Measurements from ENCODE around the gene SEPHS1. TPM values are rescaled to one million over a fixed set of nuclear protein-coding genes. Genes with fewer than 3 reads are reported as not detected.

The SEPHS1 gene
- total RNA-seq, 1 donor from 2014 or later: 25.1 TPM

GRCh38 chr10:13347043-13347499, 1.0 kb downstream of the SEPHS1 start:
- H3K36me3 ChIP-seq (ENCODE audit: control insufficient read depth in 3 of 3, insufficient read depth in 3 of 3, low read length in 3 of 3): peaks cover 0 to 4% (median 0%) of the 10 kb centered on the region in 3 donors
- peak overlapping the region; percentile 91 for H3K27ac ChIP-seq (ENCODE audit: low read depth, low read length)
- peak overlapping the region; percentile 81 to 88 (median 84) for H3K9ac ChIP-seq (ENCODE audit: low read depth in 1 of 3, low read length in 3 of 3)
- H3K9me3 ChIP-seq (ENCODE audit: control insufficient read depth in 3 of 3, low read length in 3 of 3): no peaks in the 10 kb centered on the region
- peak overlapping the region; percentile 76 to 83 (median 77) for H3K4me3 ChIP-seq (ENCODE audit: low read length in 3 of 3)
- peaks cover 12 to 31% (median 29%) of the 10 kb centered on the region in 3 donors for H3K4me1 ChIP-seq (ENCODE audit: control insufficient read depth in 3 of 3, insufficient read depth in 3 of 3, low read length in 3 of 3)
- H3K27me3 ChIP-seq (ENCODE audit: control insufficient read depth in 3 of 3, insufficient read depth in 3 of 3, low read length in 3 of 3): peaks cover under 1 to 10% (median 10%) of the 10 kb centered on the region in 3 donors

DNA sequence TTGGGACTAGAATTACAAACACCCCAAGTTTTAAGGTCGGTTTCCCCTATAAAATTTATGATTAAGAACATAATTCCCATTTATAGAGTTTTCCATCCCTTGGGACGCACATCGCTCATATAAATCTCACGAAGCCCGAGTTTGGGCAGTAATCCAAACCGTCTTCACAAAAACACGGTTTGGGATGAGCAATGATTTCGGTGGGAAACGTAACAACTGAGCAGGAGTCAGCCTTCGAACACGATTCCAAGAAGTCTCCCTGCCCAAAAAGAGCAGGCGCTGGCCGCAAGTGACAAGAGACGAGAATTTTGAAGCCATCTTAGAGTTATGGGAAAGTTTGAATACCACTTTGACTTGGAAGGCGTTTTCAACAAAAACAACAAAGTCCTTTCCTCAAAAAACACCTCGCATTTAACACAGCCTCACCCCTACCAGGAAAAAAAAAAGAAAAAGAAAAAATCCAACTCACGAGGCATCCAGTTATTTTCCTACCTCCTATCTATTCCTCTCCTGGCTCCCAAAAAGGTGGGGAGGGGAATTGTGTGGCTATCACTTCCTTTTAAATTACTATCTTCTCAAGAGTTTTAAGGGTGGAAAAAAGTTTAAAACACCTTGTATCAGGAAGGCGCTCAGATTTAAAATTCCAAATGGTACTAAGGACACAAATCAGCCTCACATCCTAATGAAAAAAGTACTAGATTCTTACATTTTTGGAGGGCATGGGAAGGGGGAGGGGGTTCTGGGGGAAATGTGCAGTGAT, 1.6 kb downstream of the SEPHS1 start:
- Histone ChIP-seq H3K27me3 (ENCODE audit: control insufficient read depth in 3 of 3, insufficient read depth in 3 of 3, low read length in 3 of 3) (peaks cover 0 to 5% (median 4%) of the 10 kb centered on the region in 3 donors), H3K9me3 (ENCODE audit: control insufficient read depth in 3 of 3, low read length in 3 of 3) (no peaks in the 10 kb centered on the region), H3K9ac (ENCODE audit: low read depth in 1 of 3, low read length in 3 of 3) (peak overlapping the region; percentile 81 to 88 (median 84)), H3K4me3 (ENCODE audit: low read length in 3 of 3) (peak overlapping the region; percentile 76 to 83 (median 77)), H3K36me3 (ENCODE audit: control insufficient read depth in 3 of 3, insufficient read depth in 3 of 3, low read length in 3 of 3) (peaks cover 0 to 4% (median 0%) of the 10 kb centered on the region in 3 donors), H3K4me1 (ENCODE audit: control insufficient read depth in 3 of 3, insufficient read depth in 3 of 3, low read length in 3 of 3) (peaks cover 12 to 31% (median 29%) of the 10 kb centered on the region in 3 donors), H3K27ac (ENCODE audit: low read depth, low read length) (peak overlapping the region; percentile 91)

DNA sequence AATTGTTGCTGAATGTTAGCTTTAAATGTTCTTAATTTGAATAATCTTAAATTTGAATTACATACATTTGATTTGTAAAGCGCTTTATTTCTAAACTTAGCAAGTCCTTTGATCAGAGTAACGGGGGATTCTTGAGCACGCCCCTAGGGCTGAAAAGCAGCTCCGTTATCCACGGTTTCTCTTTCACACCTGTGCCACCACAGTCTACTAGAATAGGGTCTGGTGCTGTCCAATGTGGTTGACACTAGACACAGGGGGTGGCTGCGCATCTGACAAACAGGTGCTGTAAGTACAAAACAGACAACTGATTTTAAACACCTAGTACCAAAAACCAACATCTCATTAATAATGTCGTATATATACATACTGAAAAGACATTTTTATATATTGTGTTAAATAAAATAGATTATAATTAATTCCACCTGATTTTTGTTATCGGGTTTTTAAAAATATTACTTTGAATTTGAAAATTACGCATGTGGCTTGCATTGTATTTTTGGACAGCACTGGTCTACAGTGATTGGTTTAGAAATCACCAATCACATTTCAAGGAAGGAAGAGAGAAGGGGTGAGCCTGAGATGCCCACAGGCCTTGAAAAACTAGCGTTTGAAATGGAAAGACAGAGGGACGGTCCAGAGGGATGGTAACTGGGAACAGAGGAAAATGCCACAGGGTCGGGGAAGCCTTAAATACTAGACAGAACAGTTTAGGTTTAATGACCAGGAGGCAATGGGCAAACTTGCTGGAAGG, 7.3 kb downstream of the SEPHS1 start:
- H3K9ac ChIP-seq (ENCODE audit: low read depth in 1 of 3, low read length in 3 of 3): peak overlapping the region in 1 of 3 donors; percentile 67
- peak overlapping the region; percentile 34 for H3K27ac ChIP-seq (ENCODE audit: low read depth, low read length)
- H3K4me1 ChIP-seq (ENCODE audit: control insufficient read depth in 3 of 3, insufficient read depth in 3 of 3, low read length in 3 of 3): peaks cover 0 to 28% (median 13%) of the 10 kb centered on the region in 3 donors
- no peaks in the 10 kb centered on the region for H3K9me3 ChIP-seq (ENCODE audit: control insufficient read depth in 3 of 3, low read length in 3 of 3)
- peaks cover 8 to 12% (median 9%) of the 10 kb centered on the region in 3 donors for H3K36me3 ChIP-seq (ENCODE audit: control insufficient read depth in 3 of 3, insufficient read depth in 3 of 3, low read length in 3 of 3)
- no peaks in the 10 kb centered on the region for H3K27me3 ChIP-seq (ENCODE audit: control insufficient read depth in 3 of 3, insufficient read depth in 3 of 3, low read length in 3 of 3)
- H3K4me3 ChIP-seq (ENCODE audit: low read length in 3 of 3): no peak overlapping the region

DNA sequence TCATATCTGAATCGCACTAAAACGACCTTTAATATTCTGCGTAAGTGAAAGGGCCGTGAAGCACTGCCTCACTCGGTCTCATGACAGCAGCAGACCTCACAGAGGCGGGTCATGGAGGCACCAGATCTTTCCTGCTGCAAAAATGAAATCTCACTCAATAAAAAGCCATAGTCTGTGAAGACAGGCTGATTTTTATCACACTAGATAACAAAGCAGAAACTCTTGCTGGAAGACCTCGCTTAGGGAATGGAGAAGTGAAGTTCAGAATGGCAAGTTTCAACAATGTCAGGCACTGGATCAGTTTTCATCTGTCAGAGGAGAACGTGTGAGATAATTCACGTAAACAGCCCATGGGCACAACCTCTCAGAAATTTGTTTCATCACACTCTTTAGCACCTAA, 8.0 kb downstream of the SEPHS1 start:
- Histone ChIP-seq H3K4me1 (ENCODE audit: control insufficient read depth in 3 of 3, insufficient read depth in 3 of 3, low read length in 3 of 3) (peaks cover 0 to 26% (median 12%) of the 10 kb centered on the region in 3 donors), H3K27ac (ENCODE audit: low read depth, low read length) (peak overlapping the region; percentile 34), H3K27me3 (ENCODE audit: control insufficient read depth in 3 of 3, insufficient read depth in 3 of 3, low read length in 3 of 3) (no peaks in the 10 kb centered on the region), H3K9me3 (ENCODE audit: control insufficient read depth in 3 of 3, low read length in 3 of 3) (no peaks in the 10 kb centered on the region), H3K36me3 (ENCODE audit: control insufficient read depth in 3 of 3, insufficient read depth in 3 of 3, low read length in 3 of 3) (peaks cover 8 to 12% (median 12%) of the 10 kb centered on the region in 3 donors), H3K4me3 (ENCODE audit: low read length in 3 of 3) (peak overlapping the region in 1 of 3 donors; percentile 7), H3K9ac (ENCODE audit: low read depth in 1 of 3, low read length in 3 of 3) (peak overlapping the region in 2 of 3 donors; percentile 39 to 67)

DNA sequence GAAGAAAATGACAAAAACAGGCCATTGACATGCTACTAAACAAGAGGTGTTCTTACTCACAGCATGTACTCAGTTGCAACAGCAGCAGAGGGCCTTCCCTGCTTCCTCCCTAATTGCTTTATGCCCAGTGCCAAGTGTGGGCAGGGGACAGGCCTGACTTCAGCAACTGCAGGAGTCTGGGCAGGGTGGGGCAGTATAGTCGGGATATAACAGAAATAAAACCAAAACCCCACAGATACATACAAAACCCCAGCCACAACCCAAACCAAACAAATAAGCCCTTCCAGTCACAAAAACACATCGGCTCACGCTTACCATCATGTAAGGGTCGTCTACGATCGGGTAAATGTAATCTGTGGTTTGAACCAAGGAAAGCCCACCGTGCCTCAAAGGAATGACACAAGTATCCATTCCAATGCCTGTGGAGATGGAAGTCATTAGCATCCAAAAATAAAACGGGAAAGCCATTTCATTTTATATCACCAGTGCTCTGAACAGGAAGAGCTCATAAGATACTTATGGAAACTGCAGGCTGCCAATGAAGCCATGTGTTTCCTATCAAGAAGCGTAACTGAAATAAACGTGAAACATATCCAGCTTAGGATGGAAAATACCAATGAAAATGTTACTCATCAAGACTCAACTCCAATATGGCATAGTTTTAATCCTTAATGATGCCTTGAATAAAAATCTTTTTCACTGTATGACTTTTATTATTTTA, 9.5 kb downstream of the SEPHS1 start:
- H3K9ac ChIP-seq (ENCODE audit: low read depth in 1 of 3, low read length in 3 of 3): no peak overlapping the region
- no peaks in the 10 kb centered on the region for H3K9me3 ChIP-seq (ENCODE audit: control insufficient read depth in 3 of 3, low read length in 3 of 3)
- H3K36me3 ChIP-seq (ENCODE audit: control insufficient read depth in 3 of 3, insufficient read depth in 3 of 3, low read length in 3 of 3): peaks cover 11 to 21% (median 19%) of the 10 kb centered on the region in 3 donors
- no peak overlapping the region for H3K4me3 ChIP-seq (ENCODE audit: low read length in 3 of 3)
- H3K27me3 ChIP-seq (ENCODE audit: control insufficient read depth in 3 of 3, insufficient read depth in 3 of 3, low read length in 3 of 3): no peaks in the 10 kb centered on the region
- peaks cover 0 to 23% (median 12%) of the 10 kb centered on the region in 3 donors for H3K4me1 ChIP-seq (ENCODE audit: control insufficient read depth in 3 of 3, insufficient read depth in 3 of 3, low read length in 3 of 3)
- no peak overlapping the region for H3K27ac ChIP-seq (ENCODE audit: low read depth, low read length)

DNA sequence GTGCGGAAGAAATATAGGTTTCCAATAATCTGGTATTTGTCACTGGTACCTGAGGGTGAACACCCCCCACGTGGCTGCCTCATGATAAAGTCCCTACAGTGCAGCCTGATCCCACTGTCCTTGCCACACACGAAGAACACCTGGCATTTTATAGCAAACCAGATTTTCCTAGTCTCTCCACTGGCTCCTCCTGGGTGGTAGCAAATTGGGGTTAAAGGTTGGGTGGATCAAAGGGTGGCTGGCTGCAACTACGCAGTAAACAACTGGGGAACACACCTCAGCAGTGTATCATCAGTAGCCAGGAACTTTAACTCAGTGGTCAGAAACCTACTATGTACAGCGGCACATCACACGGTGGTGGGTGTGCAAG, 10.3 kb downstream of the SEPHS1 start:
- Histone ChIP-seq H3K36me3 (ENCODE audit: control insufficient read depth in 3 of 3, insufficient read depth in 3 of 3, low read length in 3 of 3) (peaks cover 11 to 27% (median 18%) of the 10 kb centered on the region in 3 donors), H3K9ac (ENCODE audit: low read depth in 1 of 3, low read length in 3 of 3) (no peak overlapping the region), H3K4me3 (ENCODE audit: low read length in 3 of 3) (no peak overlapping the region), H3K9me3 (ENCODE audit: control insufficient read depth in 3 of 3, low read length in 3 of 3) (no peaks in the 10 kb centered on the region), H3K4me1 (ENCODE audit: control insufficient read depth in 3 of 3, insufficient read depth in 3 of 3, low read length in 3 of 3) (peaks cover 0 to 23% (median 12%) of the 10 kb centered on the region in 3 donors), H3K27ac (ENCODE audit: low read depth, low read length) (no peak overlapping the region), H3K27me3 (ENCODE audit: control insufficient read depth in 3 of 3, insufficient read depth in 3 of 3, low read length in 3 of 3) (no peaks in the 10 kb centered on the region)

DNA sequence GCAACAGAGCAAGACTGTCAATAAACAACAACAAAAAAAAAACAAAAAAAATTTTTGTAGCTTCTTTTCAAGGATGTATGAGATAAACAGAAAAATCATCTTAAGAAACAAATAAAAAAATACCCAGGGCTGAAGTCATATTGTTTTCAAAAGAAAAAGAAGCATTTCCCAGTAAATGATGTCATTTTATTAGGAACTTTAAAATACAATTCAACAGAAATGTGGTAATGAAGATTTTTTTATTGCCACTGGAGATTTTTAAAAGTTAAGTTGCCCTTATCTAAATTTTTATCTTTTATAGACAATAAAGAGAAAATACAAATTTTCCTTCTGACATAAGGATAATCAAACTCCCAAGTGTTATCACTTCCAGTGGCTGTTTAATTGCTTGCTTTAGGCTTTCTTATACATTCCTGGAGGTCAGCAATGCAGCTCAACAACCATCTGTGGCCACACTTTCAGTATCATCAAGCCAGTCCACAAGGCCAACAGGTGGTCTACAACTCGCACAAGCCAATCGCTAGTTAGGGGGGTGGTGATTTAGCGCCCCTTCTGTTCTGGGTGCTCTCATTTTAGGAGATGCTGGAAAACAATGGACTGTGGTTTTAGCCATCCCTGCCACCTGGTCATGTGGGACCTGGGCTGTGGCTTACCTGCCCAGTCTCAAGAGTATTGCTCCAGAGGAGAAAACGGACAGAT, 10.8 kb downstream of the SEPHS1 start:
- no peaks in the 10 kb centered on the region for H3K27me3 ChIP-seq (ENCODE audit: control insufficient read depth in 3 of 3, insufficient read depth in 3 of 3, low read length in 3 of 3)
- peaks cover 0 to 23% (median 12%) of the 10 kb centered on the region in 3 donors for H3K4me1 ChIP-seq (ENCODE audit: control insufficient read depth in 3 of 3, insufficient read depth in 3 of 3, low read length in 3 of 3)
- H3K4me3 ChIP-seq (ENCODE audit: low read length in 3 of 3): no peak overlapping the region
- H3K36me3 ChIP-seq (ENCODE audit: control insufficient read depth in 3 of 3, insufficient read depth in 3 of 3, low read length in 3 of 3): peaks cover 11 to 30% (median 20%) of the 10 kb centered on the region in 3 donors
- H3K27ac ChIP-seq (ENCODE audit: low read depth, low read length): no peak overlapping the region
- H3K9ac ChIP-seq (ENCODE audit: low read depth in 1 of 3, low read length in 3 of 3): no peak overlapping the region
- H3K9me3 ChIP-seq (ENCODE audit: control insufficient read depth in 3 of 3, low read length in 3 of 3): no peaks in the 10 kb centered on the region

DNA sequence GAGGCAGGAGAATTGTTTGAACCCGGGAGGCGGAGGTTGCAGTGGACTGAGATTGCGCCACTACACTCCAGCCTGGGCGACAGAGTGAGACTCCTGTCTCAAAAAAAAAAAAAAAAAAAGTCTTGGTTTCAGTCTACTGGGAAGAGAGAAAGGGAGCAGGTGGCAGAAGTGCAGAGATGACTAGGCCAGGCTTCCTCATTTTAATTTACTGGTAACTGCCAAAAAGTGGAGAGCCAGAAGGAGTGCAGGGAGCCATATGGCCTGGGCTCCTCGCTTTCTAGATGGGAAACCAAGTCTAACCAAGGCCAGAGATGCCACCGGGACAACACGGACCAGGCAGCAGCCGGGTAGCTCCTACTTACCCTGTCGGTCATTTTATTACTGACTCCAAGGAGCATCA, 12.2 kb downstream of the SEPHS1 start:
- peaks cover 18 to 40% (median 28%) of the 10 kb centered on the region in 3 donors for H3K36me3 ChIP-seq (ENCODE audit: control insufficient read depth in 3 of 3, insufficient read depth in 3 of 3, low read length in 3 of 3)

DNA sequence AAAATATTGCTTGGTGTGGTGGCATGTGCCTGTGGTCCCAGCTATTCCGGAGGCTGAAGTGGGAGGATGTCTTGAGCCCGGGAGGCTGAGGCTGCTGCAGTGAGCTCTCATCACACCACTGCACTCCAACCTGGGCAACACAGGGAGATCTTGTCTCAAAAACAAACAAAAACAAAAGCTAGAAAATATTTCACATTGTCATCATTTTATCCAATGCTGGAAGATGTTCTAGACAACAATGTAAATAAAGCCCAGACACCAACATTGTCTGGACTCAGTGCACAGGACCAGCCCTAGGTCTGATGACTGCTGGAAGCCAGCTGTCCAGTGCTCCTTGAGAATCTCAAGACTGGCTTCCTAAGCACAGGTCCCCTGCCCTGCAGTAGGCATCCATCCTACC, 13.5 kb downstream of the SEPHS1 start:
- peaks cover 24 to 51% (median 37%) of the 10 kb centered on the region in 3 donors for H3K36me3 ChIP-seq (ENCODE audit: control insufficient read depth in 3 of 3, insufficient read depth in 3 of 3, low read length in 3 of 3)
- H3K9me3 ChIP-seq (ENCODE audit: control insufficient read depth in 3 of 3, low read length in 3 of 3): no peaks in the 10 kb centered on the region
- no peaks in the 10 kb centered on the region for H3K27me3 ChIP-seq (ENCODE audit: control insufficient read depth in 3 of 3, insufficient read depth in 3 of 3, low read length in 3 of 3)
- no peak overlapping the region for H3K9ac ChIP-seq (ENCODE audit: low read depth in 1 of 3, low read length in 3 of 3)
- no peak overlapping the region for H3K27ac ChIP-seq (ENCODE audit: low read depth, low read length)
- peaks cover 0 to 17% (median 5%) of the 10 kb centered on the region in 3 donors for H3K4me1 ChIP-seq (ENCODE audit: control insufficient read depth in 3 of 3, insufficient read depth in 3 of 3, low read length in 3 of 3)
- H3K4me3 ChIP-seq (ENCODE audit: low read length in 3 of 3): no peak overlapping the region

More for the DNA sequence above, 12.2 kb downstream of the SEPHS1 start:
- Histone ChIP-seq H3K4me1 (ENCODE audit: control insufficient read depth in 3 of 3, insufficient read depth in 3 of 3, low read length in 3 of 3) (peaks cover 0 to 23% (median 12%) of the 10 kb centered on the region in 3 donors), H3K27me3 (ENCODE audit: control insufficient read depth in 3 of 3, insufficient read depth in 3 of 3, low read length in 3 of 3) (no peaks in the 10 kb centered on the region), H3K27ac (ENCODE audit: low read depth, low read length) (no peak overlapping the region), H3K9me3 (ENCODE audit: control insufficient read depth in 3 of 3, low read length in 3 of 3) (no peaks in the 10 kb centered on the region), H3K4me3 (ENCODE audit: low read length in 3 of 3) (no peak overlapping the region), H3K9ac (ENCODE audit: low read depth in 1 of 3, low read length in 3 of 3) (no peak overlapping the region)

Measured in skeletal muscle tissue (tissue), 4 donors.